HG02763 (cell line): ENCODE results near the gene C11orf52.
"Not testable (repeated sequence)": the region's sequence is repeated elsewhere in the genome, so short reads cannot be mapped to it uniquely, and the experiment has no call there.

ENCODE experiments used
- ATAC-seq: cut with Tn5 transposase; IDR thresholded peaks from one replicate; pipeline ENCODE4 v1.9.1; 2021; ENCODE audit warnings: mild to moderate bottlenecking, moderate library complexity; ENCODE audit not compliant: unreplicated experiment

C11orf52 gene

DNA sequence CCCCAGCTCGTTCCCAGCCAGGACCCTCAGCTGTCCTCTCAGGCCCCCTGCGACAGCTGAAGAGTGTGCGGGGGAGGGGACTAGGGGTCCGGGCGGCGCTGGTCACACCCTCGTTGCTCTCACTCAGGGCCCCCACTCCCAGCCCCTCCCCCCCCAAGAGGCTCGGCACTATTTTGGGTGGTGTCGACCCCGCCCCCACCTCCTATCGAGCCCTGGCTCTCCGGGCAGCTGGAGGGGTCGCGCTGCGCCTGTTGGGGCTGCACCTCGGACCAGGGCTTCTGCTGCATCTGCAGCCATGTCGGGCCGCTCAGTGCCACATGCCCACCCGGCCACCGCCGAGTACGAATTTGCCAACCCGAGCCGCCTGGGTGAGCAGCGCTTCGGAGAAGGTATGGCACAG lies 6.2 kb upstream of the C11orf52 start, which contains the start of gene HSPB2:
TSS of gene HSPB2 (plus strand) at position 200 of the 400 bp plus-strand sequence. CDS start at position 296, 96 bp downstream.
- no peak for ATAC-seq

DNA sequence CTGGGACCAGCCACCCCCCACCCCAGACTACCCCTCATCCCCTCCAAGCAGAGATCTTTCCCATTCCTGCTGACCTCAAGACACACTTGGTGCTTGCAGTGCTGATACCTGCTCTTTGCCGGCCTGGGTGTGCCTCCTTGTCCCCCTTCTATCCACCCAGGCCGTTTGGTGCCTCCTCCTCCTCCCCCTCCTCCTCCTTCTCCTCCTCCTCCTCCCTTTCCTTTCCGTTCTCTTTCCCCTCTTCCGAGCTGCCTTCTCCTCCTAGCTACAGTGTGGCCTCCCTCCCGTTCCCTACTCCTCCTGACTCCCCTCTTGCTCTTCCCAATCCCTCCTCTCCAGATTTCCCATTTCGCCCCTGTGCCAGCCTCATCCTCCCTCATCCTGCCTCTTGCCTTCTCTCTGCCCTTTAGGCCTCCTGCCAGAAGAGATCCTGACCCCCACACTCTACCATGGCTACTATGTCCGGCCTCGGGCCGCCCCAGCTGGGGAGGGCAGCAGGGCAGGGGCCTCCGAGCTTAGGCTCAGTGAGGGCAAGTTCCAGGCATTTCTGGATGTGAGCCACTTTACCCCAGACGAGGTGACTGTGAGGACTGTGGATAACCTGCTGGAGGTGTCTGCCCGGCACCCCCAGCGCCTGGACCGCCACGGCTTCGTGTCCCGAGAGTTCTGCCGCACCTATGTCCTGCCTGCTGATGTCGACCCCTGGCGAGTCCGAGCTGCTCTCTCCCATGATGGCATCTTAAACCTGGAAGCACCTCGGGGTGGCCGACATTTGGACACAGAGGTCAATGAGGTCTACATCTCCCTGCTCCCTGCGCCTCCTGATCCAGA lies 5.5 kb upstream of the C11orf52 start:
- ATAC-seq: no peak

DNA sequence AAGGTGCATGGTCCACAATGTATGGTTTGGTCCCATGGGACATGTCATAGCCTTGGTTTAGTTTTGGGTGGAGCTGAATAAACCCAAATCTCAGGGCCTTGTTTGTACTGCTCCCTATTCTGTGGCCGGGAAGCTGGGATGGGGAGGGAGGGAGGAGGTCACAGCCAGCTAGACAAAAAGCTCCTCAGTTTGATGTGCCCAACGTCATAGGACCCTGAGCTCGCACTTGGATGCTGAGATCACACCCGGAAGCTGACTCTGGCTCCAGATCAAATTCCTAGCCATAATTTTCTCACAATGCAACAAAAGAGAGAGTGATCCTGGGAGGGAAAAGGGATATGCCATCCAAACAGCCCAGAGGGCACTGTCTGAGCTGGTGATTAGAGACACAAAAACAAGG lies 4.7 kb upstream of the C11orf52 start:
- no peak for ATAC-seq

DNA sequence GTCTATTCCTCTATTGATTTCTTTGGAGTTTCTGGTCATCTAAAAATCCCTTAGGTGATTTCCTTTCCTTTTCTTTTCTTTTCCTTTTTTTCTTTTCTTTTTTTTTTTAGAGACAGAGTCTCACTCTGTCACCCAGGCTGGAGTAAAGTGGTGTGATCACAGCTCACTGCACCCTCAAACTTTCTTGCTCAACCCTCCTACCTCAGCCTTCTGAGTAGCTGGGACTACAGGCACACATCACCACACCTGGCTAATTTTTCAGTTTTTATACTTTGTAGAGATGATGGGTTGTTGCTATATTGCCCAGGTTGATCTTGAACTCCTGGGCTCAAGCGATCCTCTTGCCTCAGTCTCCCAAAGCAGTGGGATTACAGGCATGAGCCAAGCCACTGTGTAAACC lies 1.9 kb upstream of the C11orf52 start:
- ATAC-seq: no peak

DNA sequence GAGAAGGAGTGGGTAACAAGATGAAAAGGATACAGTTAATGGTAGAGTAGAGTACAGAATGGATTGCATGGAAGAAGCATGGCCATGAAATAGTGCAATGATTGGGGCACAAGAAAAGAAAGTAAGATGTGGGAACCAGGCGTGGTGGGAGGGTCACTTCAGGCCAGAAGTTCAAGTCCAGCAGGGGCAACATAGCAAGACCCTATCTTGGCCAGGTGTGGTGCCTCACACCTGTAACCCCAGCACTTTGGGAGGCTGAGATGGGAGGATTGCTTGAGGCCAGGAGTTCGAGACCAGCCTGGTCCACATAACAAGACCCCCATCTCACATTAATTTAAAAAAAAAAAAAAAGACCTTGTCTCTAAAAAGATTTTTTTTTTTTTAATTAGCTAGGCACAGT lies 1.4 kb upstream of the C11orf52 start:
- ATAC-seq: no peak

DNA sequence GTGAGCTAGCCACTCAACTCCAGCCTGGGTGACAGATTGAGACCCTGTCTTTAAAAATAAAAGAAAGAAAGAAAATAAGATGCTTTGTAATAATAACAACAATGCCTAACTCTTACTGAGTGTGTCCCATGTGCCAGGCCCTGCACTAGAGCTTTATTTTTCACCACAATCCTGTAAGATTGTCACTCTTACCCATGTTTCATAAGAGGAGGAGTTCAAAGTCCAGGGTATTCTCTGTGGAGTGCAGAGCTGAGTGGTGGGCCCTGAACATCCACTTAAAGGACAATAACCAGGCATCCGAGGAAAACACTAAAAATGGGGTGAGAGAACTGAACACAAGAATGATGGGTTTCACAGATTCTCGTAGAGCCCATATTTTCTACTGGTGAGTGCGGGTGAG lies 925 bp upstream of the C11orf52 start:
- ATAC-seq: no peak

DNA sequence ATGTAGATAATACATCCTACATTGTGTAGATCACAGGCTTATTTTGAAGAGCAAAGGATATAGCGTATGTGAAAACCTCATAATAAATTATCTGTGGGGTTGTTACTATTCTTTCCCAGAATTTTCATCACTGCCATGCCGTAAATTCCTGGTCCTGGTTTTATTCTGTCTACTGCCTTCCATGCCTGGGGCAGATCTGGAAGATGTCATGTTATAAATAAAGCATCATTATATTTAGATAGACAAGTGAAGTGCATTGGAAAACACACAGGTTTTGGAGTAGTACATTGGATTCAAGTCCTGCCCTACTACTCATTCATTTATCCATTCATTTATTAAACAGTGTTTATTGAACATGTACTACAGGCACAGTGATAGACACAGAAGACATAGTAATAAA lies 2.2 kb downstream of the C11orf52 start:
- ATAC-seq: no peak

DNA sequence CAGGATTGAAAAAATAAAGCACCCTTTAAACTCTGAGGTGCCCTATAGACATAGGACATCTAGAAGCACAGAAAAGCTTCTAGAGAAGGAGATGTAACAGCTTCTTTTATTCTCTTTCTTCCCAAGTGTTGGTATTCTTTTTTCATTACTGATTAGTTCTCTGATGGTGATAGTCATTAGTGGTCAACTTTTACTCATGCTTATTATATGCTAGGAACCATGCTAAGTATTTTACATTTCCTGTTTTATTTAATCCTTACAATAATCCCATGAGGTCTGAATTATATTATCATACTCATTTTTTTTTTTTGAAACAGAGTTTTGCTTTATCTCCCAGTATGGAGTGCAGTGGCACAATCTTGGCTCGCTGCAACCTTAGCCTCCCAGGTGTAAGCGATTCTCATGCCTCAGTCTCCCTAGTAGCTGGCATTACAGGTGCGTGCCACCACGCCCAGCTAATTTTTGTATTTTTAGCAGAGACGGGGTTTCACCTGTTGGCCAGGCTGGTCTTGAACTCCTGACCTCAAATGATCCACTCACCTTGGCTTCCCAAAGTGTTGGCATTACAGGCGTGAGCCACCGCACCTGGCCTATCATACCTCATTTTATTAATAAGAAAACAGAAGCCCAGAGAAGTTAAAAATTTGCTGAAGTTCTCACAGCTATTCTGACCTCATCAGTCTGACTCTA lies 3.0 kb downstream of the C11orf52 start:
- no peak for ATAC-seq

DNA sequence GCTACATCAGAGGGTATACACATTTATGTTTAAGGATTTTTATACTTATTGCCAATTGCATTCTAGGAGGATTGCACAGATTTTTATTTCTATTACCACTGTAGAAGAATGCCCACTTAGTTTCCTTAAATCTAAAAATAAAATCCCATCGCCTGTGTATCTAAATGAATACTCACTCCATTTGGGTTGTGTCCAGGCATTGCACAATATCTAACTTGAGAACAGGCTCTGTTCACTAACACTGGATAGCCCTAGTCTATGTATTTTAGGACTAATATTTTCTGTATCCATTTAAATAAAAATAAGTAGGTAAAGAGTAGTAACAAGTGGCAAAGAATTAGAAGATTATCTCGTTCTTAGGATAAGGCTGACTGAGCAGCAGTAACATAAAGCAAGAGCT lies 4.1 kb downstream of the C11orf52 start:
- ATAC-seq: no peak

DNA sequence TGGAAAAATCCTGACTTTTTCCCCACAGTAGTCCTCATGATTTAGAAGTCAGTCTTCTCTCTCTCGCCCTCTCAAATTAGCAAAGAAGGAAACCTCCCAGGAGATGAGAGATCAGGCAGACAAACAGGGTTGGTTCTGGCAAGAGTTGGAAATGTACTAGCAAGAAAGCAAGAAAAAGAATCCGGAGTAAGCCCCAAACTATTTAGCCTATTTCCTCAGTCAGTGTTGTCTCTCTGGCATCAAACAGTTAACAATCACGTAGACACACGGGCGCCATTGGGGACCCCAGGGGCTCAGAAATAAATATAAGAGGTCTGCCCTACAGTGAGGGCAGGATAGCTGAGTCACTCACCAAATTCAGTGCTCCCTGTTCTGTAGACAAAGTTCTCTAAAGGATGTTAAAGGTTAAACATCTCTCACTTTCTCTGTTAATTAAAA lies 4.7 kb downstream of the C11orf52 start:
- no peak for ATAC-seq

DNA sequence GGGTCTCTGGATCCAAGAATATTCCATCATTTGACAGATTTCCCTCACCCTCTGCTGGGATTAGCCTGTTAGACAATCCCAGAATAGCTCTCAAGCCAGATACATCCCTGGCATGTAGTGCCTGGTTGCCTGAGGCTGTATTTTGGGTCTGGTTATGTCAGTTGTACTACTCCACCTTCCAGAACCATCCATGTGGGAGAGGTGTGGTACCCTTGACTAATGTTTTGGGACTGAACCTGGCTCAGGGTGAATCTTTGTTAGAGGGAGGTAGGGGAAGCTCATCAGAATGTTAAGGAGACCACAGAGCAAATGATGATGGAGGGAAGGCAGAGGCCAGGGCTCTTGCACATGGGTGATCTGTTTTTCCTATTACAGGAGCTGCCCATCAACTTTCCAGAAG lies 5.2 kb downstream of the C11orf52 start:
- ATAC-seq: no peak

DNA sequence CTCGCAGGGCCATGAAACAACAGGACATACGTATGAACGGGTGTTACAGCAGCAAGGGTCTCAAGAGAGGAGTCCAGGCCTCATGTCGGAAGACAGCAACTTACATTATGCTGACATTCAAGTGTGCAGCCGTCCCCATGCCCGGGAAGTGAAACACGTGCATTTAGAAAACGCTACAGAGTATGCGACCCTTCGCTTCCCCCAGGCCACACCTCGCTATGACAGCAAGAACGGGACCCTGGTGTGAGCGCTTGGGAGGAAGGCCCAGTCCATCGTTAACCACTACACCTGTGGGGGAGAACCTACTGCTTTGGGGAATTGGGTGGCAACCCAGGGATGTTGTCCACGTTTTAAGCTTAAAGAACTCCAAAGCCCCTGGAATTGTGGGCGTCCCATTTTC lies 7.2 kb downstream of the C11orf52 start:
- ATAC-seq: no peak

DNA sequence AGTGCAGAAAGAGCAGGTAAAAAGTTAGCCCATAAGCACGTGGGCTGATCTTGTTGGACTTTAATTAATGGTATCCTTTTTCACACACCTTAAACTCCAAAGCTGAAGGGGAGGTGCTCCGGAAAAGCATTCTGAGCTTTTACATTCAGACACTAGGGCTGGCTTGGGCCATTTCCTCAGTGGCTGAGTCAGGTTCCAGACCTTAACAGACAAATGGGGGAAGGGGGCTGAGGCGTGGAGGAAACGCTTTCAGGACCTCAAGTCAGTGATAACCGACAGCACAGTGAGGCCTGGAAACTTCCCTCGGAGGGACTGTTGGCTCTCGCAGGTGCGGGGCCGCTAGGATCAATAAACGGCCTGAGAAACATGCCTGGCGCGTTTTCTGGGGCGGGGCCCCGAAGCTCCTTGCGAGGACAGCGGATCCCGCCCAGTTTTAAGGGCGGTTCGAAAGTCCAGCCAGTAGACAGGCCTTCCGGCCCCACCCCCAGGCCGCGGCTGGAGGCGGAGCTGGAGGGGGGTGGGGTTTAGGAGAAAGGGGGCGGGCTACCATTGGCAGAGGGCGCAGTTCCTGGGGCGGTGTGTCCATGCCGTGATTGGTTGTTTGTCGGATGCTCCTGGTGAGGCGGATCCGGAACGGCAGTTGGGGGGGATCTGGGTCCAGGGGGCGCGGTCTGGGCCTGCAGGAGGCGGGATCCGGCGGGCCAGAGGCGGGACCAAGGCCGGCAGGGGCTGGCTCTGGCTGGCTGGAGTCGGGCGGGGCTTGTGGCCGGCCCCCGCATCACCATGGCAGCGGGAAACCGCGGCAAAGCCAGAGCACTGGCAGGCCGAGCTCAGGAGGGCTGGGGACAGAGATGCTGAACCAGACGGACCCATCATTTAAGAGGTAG lies 8.0 kb downstream of the C11orf52 start:
- peak; percentile 94 for ATAC-seq

DNA sequence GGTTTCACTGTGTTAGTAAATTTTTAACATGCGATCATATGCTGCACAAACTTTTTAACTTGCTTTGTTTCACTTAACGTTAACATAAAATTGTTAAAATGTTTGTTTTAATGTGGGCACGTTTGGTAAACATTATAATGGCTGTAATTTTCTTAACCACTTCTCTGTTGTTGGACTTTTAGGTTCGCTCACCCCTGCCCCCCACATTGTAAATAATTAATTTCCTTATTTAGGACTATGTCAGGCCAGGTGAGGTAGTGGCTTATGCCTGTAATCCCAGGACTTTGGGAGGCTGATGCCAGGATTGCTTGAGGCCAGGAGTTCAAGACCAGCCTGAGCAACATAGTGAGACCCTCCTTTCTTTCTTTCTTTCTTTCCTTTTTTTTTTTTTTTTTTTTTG lies 11.8 kb downstream of the C11orf52 start:
- ATAC-seq: no peak

DNA sequence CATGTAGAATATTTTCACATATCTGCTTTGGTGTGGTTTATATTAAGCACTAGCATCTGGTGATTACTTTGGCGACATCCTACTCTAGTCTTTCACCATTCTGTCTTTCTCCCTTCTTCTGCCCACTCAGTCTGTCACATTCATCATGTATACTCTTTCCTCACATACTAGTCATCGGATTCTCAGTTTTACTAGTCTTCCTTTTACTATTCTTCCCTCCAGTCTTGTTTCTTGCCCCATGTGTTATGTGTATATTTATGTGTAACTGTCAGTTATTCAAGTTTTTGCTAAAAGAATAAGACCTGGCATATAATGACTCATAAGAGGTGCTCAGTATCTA lies 13.9 kb downstream of the C11orf52 start:
- no peak for ATAC-seq

DNA sequence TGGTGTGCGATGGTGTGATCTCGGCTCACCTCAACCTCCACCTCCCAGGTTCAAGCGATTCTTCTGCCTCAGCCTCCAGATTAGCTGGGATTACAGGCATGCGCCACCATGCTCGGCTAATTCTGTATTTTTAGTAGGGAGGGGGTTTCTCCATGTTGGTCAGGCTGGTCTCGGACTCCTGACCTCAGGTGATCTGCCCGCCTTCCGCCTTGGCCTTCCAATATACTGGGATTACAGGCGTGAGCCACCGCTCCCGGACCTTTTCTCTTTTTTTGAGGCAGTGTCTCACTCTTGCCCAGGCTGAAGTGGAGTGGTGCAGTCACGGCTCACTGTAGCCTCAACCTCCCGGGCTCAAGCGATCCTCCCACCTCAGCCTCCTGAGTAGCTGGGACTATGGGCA lies 14.5 kb downstream of the C11orf52 start:
- ATAC-seq: not testable (repeated sequence)

DNA sequence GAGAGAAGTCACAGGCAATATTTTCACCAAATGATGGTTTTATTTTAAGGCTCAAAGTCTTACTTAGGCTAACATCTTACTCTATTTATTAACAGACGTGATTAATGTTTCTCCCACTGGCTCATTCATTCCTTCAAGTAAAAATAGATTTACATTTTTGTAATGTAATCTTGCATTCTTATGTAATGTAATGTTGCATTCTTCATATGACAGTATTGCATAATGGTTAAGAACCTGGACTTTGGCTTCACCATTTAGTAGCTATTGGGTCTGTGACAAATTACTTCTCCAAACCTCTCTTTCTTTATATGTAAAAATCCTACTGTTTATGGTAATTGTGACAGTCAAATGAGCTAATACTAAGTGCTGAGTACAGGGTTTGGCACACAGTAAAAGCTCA lies 15.2 kb downstream of the C11orf52 start:
- no peak for ATAC-seq

DNA sequence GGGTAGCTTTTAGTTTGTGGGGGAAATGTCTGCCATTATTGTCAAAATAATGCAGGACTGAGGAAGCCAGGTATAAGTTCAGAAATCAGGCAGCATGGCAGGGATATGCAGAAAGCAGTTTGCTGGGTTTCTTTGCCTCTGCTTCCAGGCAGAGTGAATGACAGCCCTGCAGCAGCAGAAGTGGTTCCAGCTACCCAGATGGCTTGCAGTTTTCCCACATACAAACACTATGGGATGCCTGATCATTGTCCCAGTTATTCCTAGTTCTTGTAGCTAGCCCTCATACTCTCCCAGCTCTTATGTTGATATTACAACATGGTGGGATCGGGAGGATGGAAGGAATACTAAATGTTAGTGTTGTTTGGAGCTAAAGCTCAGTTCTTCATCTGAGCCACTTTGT lies 15.6 kb downstream of the C11orf52 start:
- ATAC-seq: no peak

DNA sequence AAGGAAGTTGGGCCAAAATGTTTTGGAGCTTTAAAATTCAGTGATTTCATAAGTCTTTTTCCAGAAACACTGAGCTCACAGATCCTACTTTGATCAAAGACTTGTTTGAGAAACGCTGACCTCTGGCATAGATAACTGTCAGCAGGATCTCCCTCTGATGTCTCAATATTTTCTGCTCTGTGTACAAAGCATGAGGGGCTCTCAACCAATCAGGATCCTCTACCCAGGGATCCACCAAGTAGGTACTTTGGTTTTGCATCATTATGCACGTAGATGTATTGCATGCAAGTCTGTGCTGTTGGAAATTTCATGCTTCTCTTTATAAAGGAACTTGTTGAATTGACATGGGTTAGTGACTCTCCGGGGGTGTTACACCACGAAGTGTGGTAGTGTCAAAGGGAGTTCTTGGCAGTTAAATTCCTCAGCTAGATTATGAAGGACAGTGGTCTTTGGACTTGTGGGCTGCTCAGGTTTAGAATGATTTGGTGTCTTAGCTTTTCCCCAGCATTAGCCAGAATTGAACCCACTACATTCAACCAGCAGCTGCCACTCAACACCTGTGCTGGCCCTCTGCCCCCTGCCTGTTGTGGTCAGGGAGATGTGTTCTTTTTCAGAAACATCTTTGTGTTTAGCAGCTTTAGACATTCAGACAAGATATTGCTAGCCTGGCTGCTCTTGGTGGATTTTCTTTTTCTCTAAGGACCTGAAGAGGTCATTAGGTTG lies 16.8 kb downstream of the C11orf52 start:
- no peak for ATAC-seq

DNA sequence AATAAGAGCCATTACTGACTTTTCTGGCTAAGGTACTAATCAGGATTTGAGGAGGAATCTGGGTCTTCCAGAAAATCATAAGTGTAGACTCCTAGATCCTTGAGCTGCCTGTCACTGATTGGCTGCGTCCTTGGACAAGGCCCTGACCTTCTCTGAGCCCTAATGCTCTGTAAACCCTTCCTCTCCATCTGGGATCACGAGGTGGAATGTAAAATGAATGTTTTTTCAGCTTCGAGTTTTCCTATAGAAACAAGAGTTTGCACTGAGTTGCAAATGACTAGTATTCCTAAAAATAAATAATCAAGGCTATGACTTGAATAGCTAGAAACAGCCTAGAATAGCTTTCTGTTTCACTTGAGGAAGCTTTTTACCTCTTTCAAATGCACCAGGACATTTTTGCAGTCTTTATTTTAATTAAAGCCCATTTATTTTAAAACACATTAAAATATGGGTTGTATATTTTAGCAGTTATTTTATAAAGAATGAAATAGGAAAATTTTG lies 17.4 kb downstream of the C11orf52 start:
- ATAC-seq: no peak

DNA sequence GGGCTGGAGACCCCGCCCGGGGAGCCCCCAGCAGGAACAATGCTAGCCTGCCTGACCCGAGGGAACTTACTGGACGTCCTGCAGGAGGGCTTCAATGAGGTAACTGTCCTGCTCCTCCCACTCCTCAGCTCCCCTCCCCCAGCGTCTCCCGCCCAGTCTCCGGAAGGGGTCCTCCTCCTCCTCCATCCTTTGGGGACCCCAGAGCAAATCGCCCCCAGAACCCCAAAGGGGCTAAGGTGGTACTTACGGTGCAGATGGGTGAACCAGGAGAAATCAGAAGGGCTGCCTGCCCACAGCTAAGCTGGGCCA lies 18.7 kb downstream of the C11orf52 start:
- no peak for ATAC-seq
